NT2/D1 (cell line): ENCODE data around the gene HSPB9.

Experiments used
- SUZ12 ChIP-seq: IDR thresholded peaks from 2 replicates; pipeline ENCODE4 v1.6.1; 2011; ENCODE audit not compliant: insufficient read length, insufficient read depth; ENCODE audit errors: extremely low read depth
- YY1 ChIP-seq: IDR thresholded peaks from 2 replicates; pipeline ENCODE4 v1.6.1; 2011; ENCODE audit not compliant: insufficient read length, insufficient read depth
- ZNF274 ChIP-seq: IDR thresholded peaks from 2 replicates; pipeline ENCODE4 v1.6.1; 2011; ENCODE audit warnings: mild to moderate bottlenecking, low read depth, low read length

DNA sequence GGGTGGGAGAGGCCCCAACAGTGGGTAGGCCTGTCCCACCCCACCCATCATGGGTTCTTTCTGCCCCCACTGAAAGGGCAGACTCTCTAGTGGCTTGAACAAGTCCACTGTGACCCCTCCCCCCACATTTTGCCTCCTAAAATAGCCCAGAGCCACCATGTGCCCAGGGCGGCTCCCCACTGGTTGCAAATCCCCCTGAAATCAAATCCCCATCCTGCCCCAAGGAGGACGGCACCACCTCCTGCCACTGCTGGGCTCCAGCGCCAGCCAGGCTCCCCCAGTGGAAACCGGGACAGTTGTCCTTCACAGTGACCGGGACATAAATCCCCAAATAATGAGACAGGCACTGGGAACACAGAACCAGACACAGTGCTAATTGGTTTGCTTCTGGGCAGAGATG, 44.8 kb upstream of the HSPB9 start:
- TF ChIP-seq SUZ12 (no peak), YY1 (no peak), ZNF274 (no peak)
